ENCODE data around the gene COL6A5. TPM values are rescaled to one million over a fixed set of nuclear protein-coding genes. Genes with fewer than 3 reads are reported as not detected.

COL6A5 gene
- total RNA-seq, 1 experiment from 2014 or later = not detected

DNA sequence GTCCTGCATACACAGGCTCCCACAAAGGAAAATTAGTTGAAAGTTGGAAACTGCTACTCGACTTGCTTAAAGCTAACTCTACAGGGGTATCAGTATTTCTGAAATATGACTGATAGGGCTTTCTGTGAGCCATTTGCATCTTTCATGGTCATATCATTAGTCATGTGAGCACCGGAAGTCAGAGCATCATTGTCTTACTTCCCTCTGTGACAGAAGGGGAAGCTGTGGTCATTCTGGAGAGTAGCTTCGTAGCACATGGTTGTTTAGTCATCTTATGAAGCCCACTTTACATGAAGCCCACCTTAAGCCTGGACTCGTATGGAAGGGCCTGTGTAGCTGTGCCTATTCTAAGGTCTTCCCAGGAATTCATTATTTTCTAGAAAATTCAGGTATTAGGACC is 69.0 kb downstream of the COL6A5 start:
- intact Hi-C loops (cut with micrococcal nuclease; ENCODE audit: unreplicated experiment) = no loop called here
- no peaks in the 10 kb centered on the region for H3K9me2 ChIP-seq (ENCODE audit: insufficient read depth)
- no peaks in the 10 kb centered on the region for H3K36me3 ChIP-seq (ENCODE audit: low read depth)
- TF ChIP-seq EZH2 (IDR thresholded peaks at IDR 0.05; ENCODE audit: low read depth) = no peak
- no peak for TF ChIP-seq CTCF (conservative IDR thresholded peaks at IDR 0.05)
- H3K27ac ChIP-seq = no peak overlapping the region
- no peaks in the 10 kb centered on the region for H4K20me1 ChIP-seq (ENCODE audit: insufficient read depth)
- H3K4me3 ChIP-seq = no peak overlapping the region
- no peaks in the 10 kb centered on the region for H3K9me3 ChIP-seq (ENCODE audit: insufficient read depth, low read depth)
- no peak overlapping the region for H3K4me2 ChIP-seq
- H3K79me2 ChIP-seq (ENCODE audit: low read depth) = no peaks in the 10 kb centered on the region
- no peaks in the 10 kb centered on the region for H3K4me1 ChIP-seq (replicated peaks; ENCODE audit: insufficient read depth)
- H3F3A ChIP-seq (ENCODE audit: insufficient read depth, low read depth) = no peaks in the 10 kb centered on the region
- peaks cover 3% of the 10 kb centered on the region; the same call in 1 of the 2 replicates for H3K27me3 ChIP-seq (ENCODE audit: insufficient read depth, low read depth)
- DNase-seq = no peak
- ChIA-PET CTCF (no interaction called here), POLR2A (ENCODE audit: unreplicated experiment) (no interaction called here)
- BruUV-seq (replicated peaks) = no TSS peak
- no peak overlapping the region for H2AFZ ChIP-seq

DNA sequence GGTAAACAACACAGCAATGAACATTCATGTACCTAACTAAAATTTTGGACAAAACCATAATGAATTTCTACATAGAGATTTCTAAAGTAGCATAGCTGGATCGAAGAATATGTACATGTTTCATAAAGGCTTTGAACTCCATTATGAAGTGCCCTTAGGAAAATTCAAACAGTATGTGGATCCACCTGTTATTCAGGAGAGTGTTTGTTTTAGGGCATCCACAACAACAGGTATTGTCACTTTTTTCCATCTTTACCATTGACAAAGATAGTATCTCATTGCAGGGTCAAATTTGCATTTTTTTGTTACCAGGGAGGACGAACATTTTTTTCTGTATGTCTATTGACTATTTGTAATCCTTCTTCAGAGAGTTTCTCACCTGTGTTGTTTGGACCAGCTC is 75.0 kb downstream of the COL6A5 start:
- DNase-seq = no peak
- H3F3A ChIP-seq (ENCODE audit: insufficient read depth, low read depth) = no peaks in the 10 kb centered on the region
- ChIA-PET POLR2A (ENCODE audit: unreplicated experiment) (no interaction called here), CTCF (no interaction called here)
- no peaks in the 10 kb centered on the region for H3K79me2 ChIP-seq (ENCODE audit: low read depth)
- no peak overlapping the region for H3K4me3 ChIP-seq
- intact Hi-C loops (cut with micrococcal nuclease; ENCODE audit: unreplicated experiment) = no loop called here
- no peaks in the 10 kb centered on the region for H3K4me1 ChIP-seq (replicated peaks; ENCODE audit: insufficient read depth)
- H3K9me2 ChIP-seq (ENCODE audit: insufficient read depth) = no peaks in the 10 kb centered on the region
- no peak overlapping the region for H3K4me2 ChIP-seq
- H3K27me3 ChIP-seq (ENCODE audit: insufficient read depth, low read depth) = peaks cover 17% of the 10 kb centered on the region
- H3K27ac ChIP-seq = no peak overlapping the region
- H4K20me1 ChIP-seq (ENCODE audit: insufficient read depth) = no peaks in the 10 kb centered on the region
- no peaks in the 10 kb centered on the region for H3K36me3 ChIP-seq (ENCODE audit: low read depth)
- BruUV-seq (replicated peaks) = no TSS peak
- H3K9me3 ChIP-seq (ENCODE audit: insufficient read depth, low read depth) = no peaks in the 10 kb centered on the region
- TF ChIP-seq EZH2 (IDR thresholded peaks at IDR 0.05; ENCODE audit: low read depth) (no peak), CTCF (conservative IDR thresholded peaks at IDR 0.05) (no peak)
- H2AFZ ChIP-seq = no peak overlapping the region

DNA sequence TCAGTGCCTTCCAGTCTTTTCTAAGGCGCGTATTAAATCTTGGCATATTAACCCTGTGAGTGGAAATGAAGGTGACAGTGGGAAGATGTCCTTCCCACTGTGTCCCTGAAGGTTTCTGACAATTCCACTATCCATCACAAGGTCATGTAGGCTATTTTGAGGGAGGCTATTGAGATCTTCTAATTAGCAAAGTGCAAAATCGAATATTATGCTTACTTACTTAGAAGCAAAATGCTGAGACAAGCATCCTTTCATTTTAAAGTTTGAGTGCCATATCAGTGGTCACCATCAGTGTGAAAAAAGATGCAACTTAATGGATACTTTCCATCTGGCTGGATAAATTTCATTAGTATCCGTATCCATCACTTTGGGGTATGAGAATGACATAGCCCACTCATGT is 77.6 kb downstream of the COL6A5 start:
- POLR2A ChIA-PET (ENCODE audit: unreplicated experiment) = no interaction called here

More for the DNA sequence above, 77.6 kb downstream of the COL6A5 start:
- no peaks in the 10 kb centered on the region for H3K4me1 ChIP-seq (replicated peaks; ENCODE audit: insufficient read depth)
- no peak overlapping the region for H3K4me3 ChIP-seq
- H3K79me2 ChIP-seq (ENCODE audit: low read depth) = no peaks in the 10 kb centered on the region
- no peaks in the 10 kb centered on the region for H3K9me3 ChIP-seq (ENCODE audit: insufficient read depth, low read depth)
- no peaks in the 10 kb centered on the region for H3K36me3 ChIP-seq (ENCODE audit: low read depth)
- DNase-seq = no peak
- H3K4me2 ChIP-seq = no peak overlapping the region
- 0 out of 2 replicates have a peak, but pooled peaks cover 3% of the 10 kb centered on the region for H3K9me2 ChIP-seq (ENCODE audit: insufficient read depth)
- CTCF ChIA-PET = no interaction called here
- peaks cover 40% of the 10 kb centered on the region for H3K27me3 ChIP-seq (ENCODE audit: insufficient read depth, low read depth)
- no peaks in the 10 kb centered on the region for H4K20me1 ChIP-seq (ENCODE audit: insufficient read depth)
- no peak for TF ChIP-seq CTCF (conservative IDR thresholded peaks at IDR 0.05)
- no peak for TF ChIP-seq EZH2 (IDR thresholded peaks at IDR 0.05; ENCODE audit: low read depth)
- H3K27ac ChIP-seq = no peak overlapping the region
- no peaks in the 10 kb centered on the region for H3F3A ChIP-seq (ENCODE audit: insufficient read depth, low read depth)
- BruUV-seq (replicated peaks) = no TSS peak
- intact Hi-C loops (cut with micrococcal nuclease; ENCODE audit: unreplicated experiment) = no loop called here
- H2AFZ ChIP-seq = no peak overlapping the region

All from PC-9 (cell line).